ENCODE data around the gene TLR6. TPM values are rescaled to one million over a fixed set of nuclear protein-coding genes. Genes with fewer than 3 reads are reported as not detected.

The TLR6 gene
- total RNA-seq, 2 experiments from 2014 or later: 1.6 to 2.0 TPM

GRCh38 chr4:38873290-38873944, 16.8 kb upstream of the TLR6 start:
- intact Hi-C loops (cut with micrococcal nuclease): no loop called here
- H3K27ac Mint-ChIP-seq: no peak overlapping the region
- H3K4me1 Mint-ChIP-seq (ENCODE audit: low read depth): peaks cover 3% of the 10 kb centered on the region
- no peak for DNase-seq
- CTCF ChIA-PET: interaction anchor here (1.0 to 5.4 kb wide), 6 partner anchors 9 to 262 kb away, joined by 3 to 47 read pairs (median 6); no protein-coding TSS in a partner anchor
- peak; percentile 24 for TF ChIP-seq CTCF (IDR thresholded peaks at IDR 0.05)
- H3K4me3 Mint-ChIP-seq: no peak overlapping the region
- ATAC-seq: no peak
- H3K27me3 Mint-ChIP-seq: peaks cover 14% of the 10 kb centered on the region
- no peaks in the 10 kb centered on the region for H3K36me3 Mint-ChIP-seq (ENCODE audit: low read depth)
- POLR2A ChIA-PET: interaction anchor here (0.9 kb wide), 1 partner anchor 13 kb away, joined by 3 read pairs; no protein-coding TSS in a partner anchor
- no peaks in the 10 kb centered on the region for H3K9me3 Mint-ChIP-seq

GRCh38 chr4:38872620-38873019, 16.0 kb upstream of the TLR6 start:
- CTCF ChIA-PET: interaction anchor here (1.2 to 5.4 kb wide), 3 partner anchors 12 to 113 kb away, joined by 3 to 47 read pairs (median 6); no protein-coding TSS in a partner anchor
- ATAC-seq (no peak), DNase-seq (no peak)
- Mint-ChIP-seq H3K4me3 (no peak overlapping the region), H3K27me3 (peaks cover 16% of the 10 kb centered on the region), H3K27ac (no peak overlapping the region), H3K36me3 (ENCODE audit: low read depth) (no peaks in the 10 kb centered on the region), H3K4me1 (ENCODE audit: low read depth) (peaks cover 4% of the 10 kb centered on the region), H3K9me3 (no peaks in the 10 kb centered on the region)
- intact Hi-C loops (cut with micrococcal nuclease): no loop called here
- POLR2A ChIA-PET: interaction anchor here (0.9 kb wide), 1 partner anchor 12 kb away, joined by 3 read pairs; no protein-coding TSS in a partner anchor
- no peak for TF ChIP-seq CTCF (IDR thresholded peaks at IDR 0.05)

GRCh38 chr4:38871593-38871992, 15.0 kb upstream of the TLR6 start:
- Mint-ChIP-seq H3K4me1 (ENCODE audit: low read depth) (peaks cover 6% of the 10 kb centered on the region), H3K27ac (no peak overlapping the region), H3K36me3 (ENCODE audit: low read depth) (no peaks in the 10 kb centered on the region), H3K27me3 (peaks cover 20% of the 10 kb centered on the region), H3K4me3 (no peak overlapping the region), H3K9me3 (no peaks in the 10 kb centered on the region)
- intact Hi-C loops (cut with micrococcal nuclease): no loop called here
- no peak for TF ChIP-seq CTCF (IDR thresholded peaks at IDR 0.05)
- ATAC-seq: no peak
- ChIA-PET CTCF (interaction anchor here (0.7 to 1.8 kb wide), 5 partner anchors 10 to 112 kb away, joined by 3 to 9 read pairs (median 3); partner anchors contain the start of gene TLR10), POLR2A (no interaction called here)
- no peak for DNase-seq

- CTCF ChIA-PET: interaction anchor here (1.3 to 2.1 kb wide), 2 partner anchors 10 to 110 kb away, joined by 4 to 12 read pairs; no protein-coding TSS in a partner anchor
- Mint-ChIP-seq H3K4me3 (no peak overlapping the region), H3K27me3 (peaks cover 20% of the 10 kb centered on the region), H3K27ac (no peak overlapping the region), H3K9me3 (no peaks in the 10 kb centered on the region), H3K4me1 (ENCODE audit: low read depth) (peaks cover 12% of the 10 kb centered on the region), H3K36me3 (ENCODE audit: low read depth) (no peaks in the 10 kb centered on the region)
- POLR2A ChIA-PET: no interaction called here
- intact Hi-C loops (cut with micrococcal nuclease): no loop called here
- no peak for TF ChIP-seq CTCF (IDR thresholded peaks at IDR 0.05)
- ATAC-seq (no peak), DNase-seq (no peak)
These were observed 13.6 kb upstream of the TLR6 start for GRCh38 chr4:38870098-38870808.

GRCh38 chr4:38869511-38869910, 12.9 kb upstream of the TLR6 start:
- intact Hi-C loops (cut with micrococcal nuclease): no loop called here
- DNase-seq: no peak
- Mint-ChIP-seq H3K4me1 (ENCODE audit: low read depth) (peaks cover 13% of the 10 kb centered on the region), H3K27me3 (peaks cover 20% of the 10 kb centered on the region), H3K36me3 (ENCODE audit: low read depth) (no peaks in the 10 kb centered on the region), H3K9me3 (no peaks in the 10 kb centered on the region), H3K27ac (no peak overlapping the region), H3K4me3 (no peak overlapping the region)
- TF ChIP-seq CTCF (IDR thresholded peaks at IDR 0.05): no peak
- ChIA-PET POLR2A (no interaction called here), CTCF (interaction anchor here (0.8 to 2.1 kb wide), 3 partner anchors 9 to 110 kb away, joined by 4 to 12 read pairs (median 5); no protein-coding TSS in a partner anchor)
- no peak for ATAC-seq

Data from activated CD8-positive, alpha-beta T cell treated with anti-CD3 and anti-CD28 coated beads for 36 hours (primary cell).